Caco-2 (cell line): Measurements from ENCODE around the gene RGS6. TPM values are rescaled to one million over a fixed set of nuclear protein-coding genes. Genes with fewer than 3 reads are reported as not detected.

Experiments
- BruUV-seq: library from RNA; stranded (reverse); fragments of 400-500 nt; replicated peaks from 2 replicates; lab custom pipeline; 2021; lab: Mats Ljungman, UMichigan
- CTCF ChIA-PET: fragments of 300-600 bp; sonication (Branson Sonifier 250); formaldehyde crosslinking; loops from one replicate; lab custom pipeline; 2022; ENCODE audit warnings: antibody characterized with exemption; lab: Charles Lee
- POLR2A ChIA-PET: fragments of 300-600 bp; sonication (Branson Sonifier 250); formaldehyde crosslinking; loops from one replicate; lab custom pipeline; 2022; ENCODE audit warnings: antibody characterized with exemption; lab: Charles Lee
- DNase-seq, 2 experiments: peaks; one replicate each; pipeline versions ENCODE4 v3.0.0 to v3.0.0-alpha.2; 2020 to 2022
- H3K27me3 ChIP-seq: replicated peaks from 2 replicates; pipeline ENCODE4 v1.6.0; 2011; ENCODE audit warnings: low read length; ENCODE audit not compliant: control insufficient read depth, insufficient read depth
- H3K36me3 ChIP-seq: 2 replicates; pipeline ENCODE4 v1.5.1; 2011; ENCODE audit warnings: low read length; ENCODE audit not compliant: control insufficient read depth, insufficient read depth
- H3K4me1 ChIP-seq: fragments of 250-450 bp; sonication (Bioruptor Pico); 2 replicates; pipeline ENCODE4 v1.5.1; 2020; ENCODE audit warnings: mild to moderate bottlenecking
- H3K4me3 ChIP-seq: 2 replicates; pipeline ENCODE4 v1.5.1; 2011; ENCODE audit warnings: low read depth, mild to moderate bottlenecking, control low read depth, low read length
- H3K9me3 ChIP-seq: fragments of 250-450 bp; sonication (Bioruptor Pico); 2 replicates; pipeline ENCODE4 v1.5.1; 2020; ENCODE audit warnings: mild to moderate bottlenecking, moderate library complexity
- H3K27ac Mint-ChIP-seq: one replicate; pipeline ENCODE4 v1.8.0; 2022; ENCODE audit warnings: mixed read lengths; ENCODE audit not compliant: unreplicated experiment
- H3K27me3 Mint-ChIP-seq: one replicate; pipeline ENCODE4 v1.8.0; 2022; ENCODE audit warnings: mixed read lengths; ENCODE audit not compliant: insufficient read depth, unreplicated experiment
- H3K36me3 Mint-ChIP-seq: one replicate; pipeline ENCODE4 v1.8.0; 2022; ENCODE audit warnings: mild to moderate bottlenecking, mixed read lengths; ENCODE audit not compliant: insufficient read depth, unreplicated experiment
- H3K4me1 Mint-ChIP-seq: one replicate; pipeline ENCODE4 v1.8.0; 2022; ENCODE audit warnings: low read depth, mixed read lengths; ENCODE audit not compliant: unreplicated experiment
- H3K4me3 Mint-ChIP-seq: one replicate; pipeline ENCODE4 v1.8.0; 2022; ENCODE audit warnings: mild to moderate bottlenecking, moderate library complexity, mixed read lengths; ENCODE audit not compliant: unreplicated experiment
- H3K9me3 Mint-ChIP-seq: one replicate; pipeline ENCODE4 v1.8.0; 2022; ENCODE audit warnings: mixed read lengths; ENCODE audit not compliant: unreplicated experiment
- intact Hi-C: fragments of 100-400 bp; cut with micrococcal nuclease; formaldehyde crosslinking; loops from one replicate; pipeline ENCODE4 v1.10.0; 2022; ENCODE audit not compliant: unreplicated experiment
- total RNA-seq: library from RNA; stranded (reverse); gene quantifications from 2 replicates; pipeline ENCODE4 v1.2.3, GENCODE V29; 2022
- TF ChIP-seq, protein P1 (sequence below), 2 experiments: fragments of 200-600 bp in 1 of 2; IDR thresholded peaks; 1 replicate in 1 of 2; 2 replicates in 1 of 2; pipeline versions ENCODE4 v1.5.1 to v1.8.0; 2011 to 2022; ENCODE audit warnings: antibody characterized with exemption in 1 of 2, control low read depth in 1 of 2, inconsistent platforms in 1 of 2, low read depth in 1 of 2, low read length in 1 of 2, mild to moderate bottlenecking in 1 of 2, moderate library complexity in 1 of 2; ENCODE audit not compliant: insufficient read depth in 1 of 2, severe bottlenecking in 1 of 2, unreplicated experiment in 1 of 2

The RGS6 gene
- total RNA-seq, 1 experiment from 2014 or later = not detected

DNA sequence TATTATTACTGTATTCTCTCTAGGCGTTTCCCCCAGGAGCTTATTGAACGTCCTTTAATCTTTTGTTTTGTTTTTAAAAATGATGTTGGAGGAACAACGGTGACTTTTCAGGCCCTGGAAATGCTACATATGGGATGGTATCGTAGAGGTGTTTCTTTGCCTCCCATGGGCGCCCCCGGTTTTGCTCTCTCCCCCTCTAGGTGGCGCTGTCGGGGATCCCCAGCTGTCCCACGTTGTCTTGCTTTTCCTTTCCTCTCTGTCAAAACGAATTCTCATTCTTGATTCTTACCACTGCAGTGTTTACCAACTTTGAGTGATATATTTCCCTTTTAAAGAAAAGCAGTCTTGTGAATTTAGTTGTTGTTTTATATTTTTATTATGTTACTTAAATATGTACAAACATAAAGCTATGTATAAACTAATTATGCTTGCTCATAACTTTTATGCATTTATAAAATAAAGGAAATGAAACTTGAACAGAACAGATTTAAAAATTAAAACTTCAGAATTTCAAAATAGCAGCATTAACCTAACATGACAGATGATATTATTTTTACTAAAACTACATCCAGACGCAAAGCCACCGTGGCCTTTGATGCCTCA is 171.9 kb downstream of the RGS6 start:
- Mint-ChIP-seq H3K4me3 (no peak overlapping the region), H3K27ac (no peak overlapping the region), H3K27me3 (peaks cover 19% of the 10 kb centered on the region), H3K36me3 (no peaks in the 10 kb centered on the region), H3K4me1 (no peaks in the 10 kb centered on the region), H3K9me3 (peaks cover 12% of the 10 kb centered on the region)
- Histone ChIP-seq H3K4me1 (no peaks in the 10 kb centered on the region), H3K4me3 (no peak overlapping the region), H3K27me3 (no peaks in the 10 kb centered on the region), H3K36me3 (no peaks in the 10 kb centered on the region), H3K9me3 (peaks cover 6% of the 10 kb centered on the region; the same call in 1 of the 2 replicates)
- TF ChIP-seq, protein P1, sequence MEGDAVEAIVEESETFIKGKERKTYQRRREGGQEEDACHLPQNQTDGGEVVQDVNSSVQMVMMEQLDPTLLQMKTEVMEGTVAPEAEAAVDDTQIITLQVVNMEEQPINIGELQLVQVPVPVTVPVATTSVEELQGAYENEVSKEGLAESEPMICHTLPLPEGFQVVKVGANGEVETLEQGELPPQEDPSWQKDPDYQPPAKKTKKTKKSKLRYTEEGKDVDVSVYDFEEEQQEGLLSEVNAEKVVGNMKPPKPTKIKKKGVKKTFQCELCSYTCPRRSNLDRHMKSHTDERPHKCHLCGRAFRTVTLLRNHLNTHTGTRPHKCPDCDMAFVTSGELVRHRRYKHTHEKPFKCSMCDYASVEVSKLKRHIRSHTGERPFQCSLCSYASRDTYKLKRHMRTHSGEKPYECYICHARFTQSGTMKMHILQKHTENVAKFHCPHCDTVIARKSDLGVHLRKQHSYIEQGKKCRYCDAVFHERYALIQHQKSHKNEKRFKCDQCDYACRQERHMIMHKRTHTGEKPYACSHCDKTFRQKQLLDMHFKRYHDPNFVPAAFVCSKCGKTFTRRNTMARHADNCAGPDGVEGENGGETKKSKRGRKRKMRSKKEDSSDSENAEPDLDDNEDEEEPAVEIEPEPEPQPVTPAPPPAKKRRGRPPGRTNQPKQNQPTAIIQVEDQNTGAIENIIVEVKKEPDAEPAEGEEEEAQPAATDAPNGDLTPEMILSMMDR (IDR thresholded peaks at IDR 0.05; ENCODE audit: insufficient read depth in 1 of 2, low read depth in 1 of 2, low read length in 1 of 2, severe bottlenecking in 1 of 2, unreplicated experiment in 1 of 2) = peak; percentile 55 to 69
- no TSS peak for BruUV-seq
- POLR2A ChIA-PET = no interaction called here
- intact Hi-C loops = no loop called here
- DNase-seq = peak in 1 of 2 experiments; percentile 45
- CTCF ChIA-PET = no interaction called here

DNA sequence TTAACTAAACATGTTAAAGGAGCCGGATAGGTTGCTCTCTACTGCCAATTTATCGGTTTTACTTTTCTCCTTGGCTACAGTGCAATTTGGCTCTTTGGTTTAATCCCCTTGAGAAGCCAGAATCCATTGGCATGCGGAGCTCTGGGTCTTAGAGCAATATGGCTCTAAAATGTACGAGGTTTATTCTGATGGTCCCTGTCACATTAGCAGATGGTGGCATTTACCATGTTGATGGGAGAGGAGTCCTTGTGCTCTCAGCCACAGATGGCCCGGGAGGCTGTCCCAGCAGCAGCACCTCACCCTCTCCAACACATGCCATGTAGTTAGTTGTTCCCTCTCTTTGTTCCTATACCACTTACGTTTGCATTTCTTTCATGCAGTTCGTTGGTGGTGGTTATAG is 179.7 kb downstream of the RGS6 start:
- H3K4me3 ChIP-seq = no peak overlapping the region
- Mint-ChIP-seq H3K27me3 (peaks cover 16% of the 10 kb centered on the region), H3K36me3 (no peaks in the 10 kb centered on the region), H3K4me1 (no peaks in the 10 kb centered on the region), H3K27ac (no peak overlapping the region), H3K9me3 (peaks cover 12% of the 10 kb centered on the region), H3K4me3 (no peak overlapping the region)
- no peaks in the 10 kb centered on the region for H3K36me3 ChIP-seq
- CTCF ChIA-PET = no interaction called here
- POLR2A ChIA-PET = no interaction called here
- H3K9me3 ChIP-seq = peaks cover 6% of the 10 kb centered on the region; the same call in 1 of the 2 replicates
- BruUV-seq = no TSS peak
- TF ChIP-seq, protein P1 (IDR thresholded peaks at IDR 0.05; ENCODE audit: insufficient read depth in 1 of 2, low read depth in 1 of 2, low read length in 1 of 2, severe bottlenecking in 1 of 2, unreplicated experiment in 1 of 2) = no peak
- intact Hi-C loops = no loop called here
- H3K4me1 ChIP-seq = no peaks in the 10 kb centered on the region
- no peaks in the 10 kb centered on the region for H3K27me3 ChIP-seq
- DNase-seq = no peak

DNA sequence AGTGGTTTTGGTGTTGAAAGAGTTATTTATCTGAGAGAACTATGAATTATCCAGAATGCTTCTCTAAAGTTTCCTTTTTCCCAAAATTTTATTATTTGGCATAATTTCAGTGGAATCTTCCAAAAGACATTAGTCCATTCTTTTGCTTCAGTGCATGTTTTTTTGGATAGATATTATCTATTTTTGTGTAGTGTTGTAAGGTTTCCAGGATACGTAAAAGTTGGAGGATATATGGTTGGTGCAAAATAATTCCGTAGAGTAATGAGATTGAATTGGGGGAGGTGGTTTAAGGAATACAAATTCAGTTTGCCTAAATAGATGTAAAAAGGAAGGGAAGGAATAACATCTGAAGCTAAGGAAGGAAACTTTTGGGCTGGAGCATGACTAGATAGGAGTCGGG is 186.6 kb downstream of the RGS6 start:
- H3K27me3 ChIP-seq = no peaks in the 10 kb centered on the region; the same call in 1 of the 2 replicates
- Mint-ChIP-seq H3K36me3 (no peaks in the 10 kb centered on the region), H3K9me3 (no peaks in the 10 kb centered on the region), H3K27me3 (peaks cover 17% of the 10 kb centered on the region), H3K27ac (no peak overlapping the region), H3K4me3 (no peak overlapping the region), H3K4me1 (no peaks in the 10 kb centered on the region)
- TF ChIP-seq, protein P1 (IDR thresholded peaks at IDR 0.05; ENCODE audit: insufficient read depth in 1 of 2, low read depth in 1 of 2, low read length in 1 of 2, severe bottlenecking in 1 of 2, unreplicated experiment in 1 of 2) = no peak
- no peak for DNase-seq
- no peak overlapping the region for H3K4me3 ChIP-seq
- ChIA-PET CTCF (no interaction called here), POLR2A (no interaction called here)
- no peaks in the 10 kb centered on the region for H3K36me3 ChIP-seq
- BruUV-seq = no TSS peak
- H3K9me3 ChIP-seq = no peaks in the 10 kb centered on the region
- intact Hi-C loops = no loop called here
- H3K4me1 ChIP-seq = no peaks in the 10 kb centered on the region
